GM19025 (cell line): ENCODE results near the gene RAPGEFL1.
"Not testable (repeated sequence)": the region's sequence is repeated elsewhere in the genome, so short reads cannot be mapped to it uniquely, and the experiment has no call there.

Source experiments
- ATAC-seq: cut with Tn5 transposase; IDR thresholded peaks from one replicate; pipeline ENCODE4 v1.9.1; 2021; ENCODE audit warnings: mild to moderate bottlenecking, low read depth, moderate library complexity; ENCODE audit not compliant: unreplicated experiment

The RAPGEFL1 gene

DNA sequence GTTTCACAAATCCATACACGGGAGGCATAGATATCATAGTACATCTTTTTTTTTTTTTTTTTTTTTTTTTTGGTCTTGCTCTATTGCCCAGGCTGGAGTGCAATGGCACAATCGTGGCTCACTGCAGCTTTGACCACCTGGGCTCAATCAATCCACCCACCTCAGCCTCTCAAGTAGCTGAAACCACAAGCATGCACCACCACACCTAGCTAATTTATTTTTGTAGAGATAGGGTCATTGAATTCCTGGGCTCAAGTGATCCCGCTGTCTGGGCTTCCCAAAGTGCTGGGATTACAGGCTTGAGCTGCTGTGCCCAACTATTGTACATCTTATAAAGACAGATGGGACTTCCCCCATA, 3.5 kb upstream of the RAPGEFL1 start:
- no peak for ATAC-seq

DNA sequence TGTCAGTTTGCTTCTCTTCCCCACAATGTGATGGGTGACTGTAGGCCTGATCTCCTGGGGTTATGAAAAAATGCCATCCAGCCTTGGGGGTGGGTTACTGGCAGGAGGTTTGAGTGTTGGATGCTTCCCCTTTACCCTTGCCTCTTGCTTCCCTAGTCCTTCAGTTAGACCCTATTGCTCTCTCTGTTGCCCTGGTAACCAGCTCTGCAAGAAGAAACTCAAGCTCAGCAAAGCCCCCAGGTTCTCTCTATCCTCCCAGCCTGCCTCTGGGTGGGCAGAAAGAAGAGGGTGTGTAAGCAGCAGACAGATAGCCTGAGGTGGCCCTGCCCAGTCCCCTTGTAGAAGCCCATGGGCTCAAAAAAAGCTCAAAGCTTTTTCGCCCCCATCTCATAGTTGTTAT, 2.8 kb upstream of the RAPGEFL1 start:
- no peak for ATAC-seq

GRCh38 chr17:40175928-40176753, 1.1 kb upstream of the RAPGEFL1 start:
- ATAC-seq: no peak

DNA sequence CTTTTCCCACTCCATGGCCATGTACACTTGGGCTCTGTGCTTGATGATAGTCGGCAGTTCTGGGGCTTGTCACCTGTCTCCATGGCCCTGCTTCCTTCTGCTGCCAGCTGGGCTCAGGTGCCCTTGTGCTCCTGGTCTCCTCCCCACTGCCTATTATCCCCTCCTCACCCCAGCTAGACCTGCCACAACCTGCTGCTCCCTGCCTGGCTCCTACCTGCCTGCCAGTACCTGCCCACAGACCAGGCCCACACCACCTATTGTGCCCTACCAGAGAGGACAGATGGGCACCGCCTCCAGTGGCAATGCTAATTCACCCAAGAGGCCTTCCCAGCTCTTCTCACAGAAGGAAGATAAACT, 538 bp upstream of the RAPGEFL1 start:
- no peak for ATAC-seq

DNA sequence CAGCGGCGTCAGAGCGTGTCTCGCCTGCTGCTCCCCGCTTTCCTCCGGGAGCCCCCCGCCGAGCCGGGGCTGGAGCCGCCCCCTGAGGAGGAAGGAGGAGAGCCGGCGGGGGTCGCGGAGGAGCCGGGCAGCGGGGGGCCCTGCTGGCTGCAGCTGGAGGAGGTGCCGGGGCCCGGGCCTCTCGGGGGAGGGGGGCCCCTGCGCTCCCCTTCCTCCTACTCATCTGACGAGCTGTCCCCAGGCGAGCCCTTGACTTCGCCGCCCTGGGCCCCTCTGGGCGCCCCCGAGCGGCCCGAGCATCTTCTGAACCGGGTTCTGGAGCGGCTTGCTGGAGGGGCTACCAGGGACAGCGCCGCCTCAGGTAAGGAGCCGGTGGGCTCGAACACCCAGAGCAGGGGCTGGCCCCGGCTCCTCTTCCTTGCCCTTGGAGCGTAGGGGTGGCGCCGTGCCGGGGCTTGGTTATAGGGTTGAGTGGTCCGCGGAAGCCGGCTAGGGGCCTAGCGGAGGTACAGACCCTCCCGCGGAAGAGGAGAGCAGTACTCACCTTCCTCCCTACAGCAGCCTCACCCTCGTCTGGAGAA, 841 bp downstream of the RAPGEFL1 start:
- no peak for ATAC-seq

DNA sequence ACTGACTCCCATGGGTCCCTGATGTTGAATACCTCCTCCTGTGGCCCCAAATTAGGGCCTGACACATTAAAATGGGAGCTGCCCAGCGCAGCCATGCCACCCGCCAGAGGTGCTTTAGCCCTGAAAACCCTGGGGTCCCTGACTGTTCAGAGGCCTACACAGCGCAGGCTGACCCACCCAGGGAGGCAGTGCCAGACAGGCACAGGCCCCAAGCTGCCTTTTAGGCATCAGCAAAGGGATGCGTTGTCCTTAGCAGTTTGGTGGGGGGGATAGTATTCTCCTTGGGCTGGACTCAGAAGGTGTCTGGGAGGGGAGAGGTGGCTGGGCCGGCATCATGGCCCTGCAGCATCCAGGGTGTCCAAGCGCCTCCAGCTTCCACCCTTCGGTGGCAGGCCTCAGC, 1.4 kb downstream of the RAPGEFL1 start:
- ATAC-seq: no peak

DNA sequence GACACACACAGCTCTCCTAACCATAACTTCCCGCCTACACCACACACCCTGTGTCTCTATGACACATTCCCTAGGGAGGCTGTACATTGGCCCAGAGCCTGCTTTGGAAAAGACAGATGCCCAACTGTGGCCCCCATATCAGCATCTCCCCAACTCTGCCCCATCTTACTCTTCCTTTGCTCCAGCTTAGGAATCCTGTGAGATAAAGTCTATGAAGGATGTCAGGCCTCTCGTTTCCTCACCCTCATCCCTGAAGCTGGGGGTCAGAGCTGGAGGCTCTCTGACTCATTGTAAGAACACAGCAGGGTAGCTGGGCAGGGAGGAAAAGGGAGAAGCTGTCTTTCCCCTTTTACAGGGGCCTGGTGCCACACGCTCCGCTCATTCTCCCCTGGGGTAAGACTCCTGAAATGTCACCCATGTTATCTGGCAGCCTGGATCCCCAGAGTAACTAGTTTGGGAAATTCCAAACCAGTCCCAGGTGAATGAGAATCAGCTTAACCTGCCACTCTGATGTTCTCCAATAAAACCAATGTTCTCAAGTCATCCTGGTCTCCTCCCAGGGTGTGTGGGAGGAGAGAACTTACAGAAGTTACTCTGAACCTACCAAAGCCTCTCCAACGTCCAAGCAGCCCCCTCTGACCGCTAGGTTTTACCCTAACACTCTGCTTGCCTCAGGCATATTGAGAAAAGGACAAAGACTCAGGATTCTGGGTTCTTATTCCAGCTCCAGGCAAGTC, 2.8 kb downstream of the RAPGEFL1 start:
- ATAC-seq: no peak

- no peak for ATAC-seq
These were observed 3.4 kb downstream of the RAPGEFL1 start for GRCh38 chr17:40180694-40181093.

DNA sequence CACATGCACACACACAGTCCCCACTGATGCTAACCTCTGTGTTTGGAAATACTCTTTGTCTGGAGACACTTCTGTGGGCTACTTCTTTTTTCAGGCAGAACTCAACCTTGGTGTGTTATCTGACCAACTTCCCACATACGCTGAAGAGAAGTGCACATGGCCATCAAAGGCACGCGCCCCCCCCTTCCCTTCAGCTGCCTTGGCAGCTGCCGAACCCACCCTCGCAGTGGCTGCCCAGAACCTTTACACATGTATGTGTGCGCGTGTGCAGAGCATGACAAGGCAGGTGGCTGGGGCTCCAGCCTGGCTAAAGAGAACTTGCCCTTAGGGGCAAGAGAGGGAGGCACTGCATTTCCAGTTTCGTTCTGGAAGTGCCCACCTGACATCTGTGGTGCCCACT, 3.9 kb downstream of the RAPGEFL1 start:
- no peak for ATAC-seq

GRCh38 chr17:40182606-40183005, 5.3 kb downstream of the RAPGEFL1 start:
- ATAC-seq: no peak

DNA sequence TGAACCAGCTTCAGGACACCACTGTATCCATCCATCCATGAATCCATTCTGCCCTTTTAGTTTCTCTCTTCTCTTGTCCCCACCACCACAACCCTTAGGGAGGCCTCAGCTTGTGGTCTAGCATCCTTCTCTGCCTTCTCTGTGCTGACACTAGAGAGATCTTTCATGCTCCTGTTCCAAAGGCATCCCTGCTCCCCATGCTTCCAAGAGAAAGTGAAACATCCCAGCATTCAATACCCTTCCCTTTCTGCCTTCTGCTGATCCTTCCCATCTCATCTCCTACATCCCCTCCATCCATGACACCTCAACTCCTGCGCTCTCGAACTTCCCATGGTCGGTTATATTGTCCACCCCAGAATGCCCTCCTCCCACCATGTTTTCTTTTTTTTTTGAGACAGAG, 10.0 kb downstream of the RAPGEFL1 start:
- no peak for ATAC-seq

DNA sequence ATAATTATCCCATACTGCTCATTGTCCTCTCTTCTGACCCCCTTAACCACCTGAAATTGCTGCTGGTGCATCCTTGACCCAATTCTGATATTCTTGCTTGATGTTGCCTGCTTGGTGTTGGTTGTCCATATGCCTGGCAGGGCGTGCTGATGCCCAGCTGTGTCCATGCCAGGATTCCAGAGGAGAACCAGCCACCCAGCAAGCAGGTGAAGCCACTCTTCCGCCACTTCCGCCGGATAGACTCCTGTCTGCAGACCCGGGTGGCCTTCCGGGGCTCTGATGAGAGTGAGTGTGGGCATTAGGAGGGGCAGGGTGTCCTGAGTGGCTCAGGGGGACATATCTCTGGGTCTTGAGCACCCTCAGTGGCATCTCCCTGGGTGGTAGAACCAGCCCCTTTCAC, 11.4 kb downstream of the RAPGEFL1 start:
- no peak for ATAC-seq

GRCh38 chr17:40190197-40191021, 13.1 kb downstream of the RAPGEFL1 start:
- no peak for ATAC-seq

DNA sequence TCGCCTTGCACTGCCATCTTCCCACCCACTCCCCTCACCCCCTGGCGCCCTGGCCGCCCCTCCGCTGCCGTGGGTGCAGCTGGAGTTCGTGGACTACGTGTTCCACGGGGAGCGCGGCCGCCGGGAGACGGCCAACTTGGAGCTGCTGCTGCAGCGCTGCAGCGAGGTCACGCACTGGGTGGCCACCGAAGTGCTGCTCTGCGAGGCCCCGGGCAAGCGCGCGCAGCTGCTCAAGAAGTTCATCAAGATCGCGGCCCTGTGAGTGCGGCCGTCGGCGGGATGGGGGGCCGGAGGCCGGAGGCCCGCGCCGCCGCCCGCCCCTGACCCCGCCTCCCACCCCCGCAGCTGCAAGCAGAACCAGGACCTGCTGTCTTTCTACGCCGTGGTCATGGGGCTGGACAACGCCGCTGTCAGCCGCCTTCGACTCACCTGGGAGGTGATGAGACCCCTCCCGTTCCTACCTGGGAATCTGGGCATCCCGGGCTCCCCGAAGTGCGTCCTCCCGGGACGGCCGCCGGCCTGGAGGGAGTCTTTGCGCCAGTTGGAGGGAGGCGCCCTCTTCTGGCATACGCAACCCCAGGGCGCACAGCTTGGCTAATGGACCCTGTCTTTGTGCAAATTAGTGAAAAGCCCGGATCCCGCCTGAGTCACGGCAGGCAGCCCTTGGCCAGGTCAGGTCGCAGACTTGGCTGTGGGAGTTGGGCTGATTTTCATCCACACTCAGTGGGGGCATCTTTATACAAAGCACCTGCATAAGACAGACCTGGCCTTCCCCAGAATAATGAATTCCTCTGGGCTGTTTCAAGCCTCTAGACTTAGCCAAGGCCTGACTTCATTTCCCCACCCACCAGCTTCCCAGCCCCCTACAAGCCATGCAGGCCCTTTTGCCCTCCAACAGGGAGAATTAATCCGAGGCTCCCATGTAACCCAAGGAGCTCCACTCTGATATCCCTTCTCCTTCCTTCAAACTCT, 14.3 kb downstream of the RAPGEFL1 start:
- peak; percentile 55 for ATAC-seq

GRCh38 chr17:40192961-40193360, 15.7 kb downstream of the RAPGEFL1 start:
- no peak for ATAC-seq

GRCh38 chr17:40194821-40195220, 17.6 kb downstream of the RAPGEFL1 start:
- no peak for ATAC-seq

DNA sequence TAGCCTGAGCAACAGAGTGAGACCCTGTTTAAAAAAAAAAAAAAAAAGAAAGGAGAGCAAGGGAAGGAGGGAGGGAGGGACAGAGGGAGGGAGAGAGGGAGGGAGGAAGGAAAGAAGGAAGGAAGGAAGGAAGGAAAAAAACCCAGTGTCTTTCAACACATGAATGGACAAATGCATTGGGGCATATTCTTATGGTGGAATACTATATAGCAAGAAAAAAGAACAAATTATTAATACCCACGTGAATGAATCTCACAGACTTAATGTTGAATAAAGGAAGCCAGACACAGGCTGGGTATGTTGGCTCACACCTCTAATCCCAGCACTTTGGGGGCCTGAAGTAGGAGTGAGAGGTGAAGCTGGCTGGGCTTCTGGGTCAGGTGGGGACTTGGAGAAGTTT, 20.3 kb downstream of the RAPGEFL1 start:
- no peak for ATAC-seq

DNA sequence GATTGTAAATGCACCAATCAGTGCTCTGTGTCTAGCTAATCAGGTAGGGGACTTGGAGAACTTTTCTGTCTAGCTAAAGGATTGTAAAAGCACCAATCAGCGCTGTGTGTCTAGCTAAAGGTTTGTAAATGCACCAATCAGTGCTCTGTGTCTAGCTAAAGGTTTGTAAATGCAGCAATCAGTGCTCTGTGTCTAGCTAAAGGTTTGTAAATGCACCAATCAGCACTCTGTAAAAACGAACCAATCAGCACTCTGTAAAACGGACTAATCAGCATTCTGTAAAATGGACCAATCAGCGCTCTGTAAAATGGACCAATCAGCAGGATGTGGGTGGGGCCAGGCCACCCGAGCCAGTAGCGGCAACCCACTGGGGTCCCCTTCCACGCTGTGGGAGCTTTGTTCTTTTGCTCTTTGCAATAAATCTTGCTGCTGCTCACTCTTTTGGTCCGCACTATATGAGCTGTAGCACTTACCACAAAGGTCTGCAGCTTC, 20.7 kb downstream of the RAPGEFL1 start:
- ATAC-seq: not testable (repeated sequence)

DNA sequence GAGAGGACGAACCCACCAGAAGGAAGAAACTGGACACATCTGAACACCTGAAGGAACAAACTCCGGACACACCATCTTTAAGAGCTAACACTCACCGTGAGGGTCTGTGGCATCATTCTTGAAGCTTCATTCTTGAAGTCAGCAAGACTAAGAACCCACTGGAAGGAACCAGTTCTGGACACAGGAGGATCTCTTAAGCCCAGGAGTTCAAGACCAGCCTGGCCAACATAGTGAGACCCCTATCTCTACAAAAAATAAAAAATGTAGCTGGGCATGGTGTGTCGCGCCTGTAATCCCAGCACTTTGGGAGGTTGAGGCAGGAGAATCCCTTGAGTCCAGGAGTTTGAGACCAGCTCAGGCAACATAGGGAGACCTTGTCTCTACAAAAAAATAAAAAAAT, 21.3 kb downstream of the RAPGEFL1 start:
- ATAC-seq: no peak

DNA sequence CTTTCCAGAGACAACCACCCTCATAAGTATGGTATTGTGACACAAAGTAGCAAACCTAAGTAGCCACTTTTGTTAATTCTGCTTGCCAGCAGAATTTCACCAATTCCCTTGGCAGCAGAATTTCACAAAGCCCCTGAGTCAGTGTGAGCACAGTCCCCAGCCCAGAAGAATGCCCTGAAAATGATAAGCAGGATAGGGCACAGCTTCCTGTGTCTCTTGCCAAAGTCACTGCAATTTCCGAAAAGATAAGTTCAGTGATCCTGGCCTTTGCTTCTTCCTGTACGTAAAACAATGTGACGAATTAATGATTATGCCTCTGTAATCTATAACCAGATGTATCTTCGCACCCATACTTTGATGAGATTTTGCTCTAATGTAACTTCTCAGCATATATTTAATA, 25.9 kb downstream of the RAPGEFL1 start:
- ATAC-seq: no peak
